Activated CD8-positive, alpha-beta memory T cell treated with anti-CD3 and anti-CD28 coated beads, Interleukin-2, amount 50 U/mL, for 1 hour (primary cell): ENCODE data around the gene PAK2.
"Not testable (repeated sequence)": the region's sequence is repeated elsewhere in the genome, so short reads cannot be mapped to it uniquely, and the experiment has no call there.

ENCODE experiments used
- DNase-seq: peaks from one replicate; pipeline ENCODE4 v3.0.0-alpha.2; 2020; ENCODE audit errors: extremely low read depth

PAK2 gene

GRCh38 chr3:196736670-196737374 lies 2.8 kb upstream of the PAK2 start:
- DNase-seq = no peak

- no peak for DNase-seq
These were observed 2.0 kb upstream of the PAK2 start for GRCh38 chr3:196737655-196738054.

GRCh38 chr3:196740481-196741248 lies 1.0 kb downstream of the PAK2 start:
- DNase-seq = peak; percentile 21

- DNase-seq = no peak
These were observed 1.7 kb downstream of the PAK2 start for GRCh38 chr3:196741249-196741889.

GRCh38 chr3:196743569-196743968 lies 3.9 kb downstream of the PAK2 start:
- not testable (repeated sequence) for DNase-seq

GRCh38 chr3:196749125-196749524 lies 9.5 kb downstream of the PAK2 start:
- no peak for DNase-seq

GRCh38 chr3:196753201-196753600 lies 13.5 kb downstream of the PAK2 start:
- DNase-seq = no peak

GRCh38 chr3:196754091-196754981 lies 14.7 kb downstream of the PAK2 start:
- DNase-seq = no peak

GRCh38 chr3:196756732-196757131 lies 17.1 kb downstream of the PAK2 start:
- DNase-seq = no peak

GRCh38 chr3:196757876-196758739 lies 18.5 kb downstream of the PAK2 start:
- DNase-seq = no peak

GRCh38 chr3:196763179-196763578 lies 23.5 kb downstream of the PAK2 start:
- no peak for DNase-seq

GRCh38 chr3:196765454-196765853 lies 25.8 kb downstream of the PAK2 start:
- no peak for DNase-seq

GRCh38 chr3:196771067-196771466 lies 31.4 kb downstream of the PAK2 start:
- DNase-seq = no peak

- no peak for DNase-seq
These were observed 32.4 kb downstream of the PAK2 start for GRCh38 chr3:196772102-196772501.

GRCh38 chr3:196772897-196773296 lies 33.2 kb downstream of the PAK2 start:
- no peak for DNase-seq

GRCh38 chr3:196774191-196774820 lies 34.6 kb downstream of the PAK2 start:
- no peak for DNase-seq

- DNase-seq = no peak
These were observed 35.3 kb downstream of the PAK2 start for GRCh38 chr3:196774848-196775422.

GRCh38 chr3:196775938-196776337 lies 36.3 kb downstream of the PAK2 start:
- DNase-seq = no peak

GRCh38 chr3:196777836-196778235 lies 38.2 kb downstream of the PAK2 start:
- DNase-seq = no peak

- no peak for DNase-seq
These were observed 39.1 kb downstream of the PAK2 start for GRCh38 chr3:196778755-196779154.
